ENCODE data around the gene IRAK4. TPM values are rescaled to one million over a fixed set of nuclear protein-coding genes. Genes with fewer than 3 reads are reported as not detected.

Gene IRAK4
- total RNA-seq (8.1 TPM), polyA plus RNA-seq (ENCODE audit: insufficient read depth in 1 of 8, insufficient read length in 8 of 8, low replicate concordance in 1 of 8) (1 to 10 TPM; 5.5 to 9.7 (median 7.2) TPM)
- long read RNA-seq, donor 1 = 0 reads
- long read RNA-seq, donor 2, full-length matches to known transcripts = 1 of 1 reads
- long read RNA-seq, donor 2, partial matches to known transcripts = 0 of 1 reads
- long read RNA-seq, donor 2, other reads (novel, unspliced or antisense) = 0 of 1 reads
- long read RNA-seq, donor 3, full-length matches to known transcripts = 1 of 1 reads
- long read RNA-seq, donor 3, partial matches to known transcripts = 0 of 1 reads
- long read RNA-seq, donor 3, other reads (novel, unspliced or antisense) = 0 of 1 reads
- long read RNA-seq, donor 4 = 0 reads
- long read RNA-seq, donor 5, full-length matches to known transcripts = 1 of 13 reads
- long read RNA-seq, donor 5, partial matches to known transcripts = 12 of 13 reads
- long read RNA-seq, donor 5, other reads (novel, unspliced or antisense) = 0 of 13 reads
- long read RNA-seq, donor 6, full-length matches to known transcripts = 1 of 1 reads
- long read RNA-seq, donor 6, partial matches to known transcripts = 0 of 1 reads
- long read RNA-seq, donor 6, other reads (novel, unspliced or antisense) = 0 of 1 reads
- long read RNA-seq, donor 7, full-length matches to known transcripts = 1 of 1 reads
- long read RNA-seq, donor 7, partial matches to known transcripts = 0 of 1 reads
- long read RNA-seq, donor 7, other reads (novel, unspliced or antisense) = 0 of 1 reads
- long read RNA-seq, donor 8, full-length matches to known transcripts = 1 of 1 reads
- long read RNA-seq, donor 8, partial matches to known transcripts = 0 of 1 reads
- long read RNA-seq, donor 8, other reads (novel, unspliced or antisense) = 0 of 1 reads
- long read RNA-seq, donor 9, full-length matches to known transcripts = 1 of 1 reads
- long read RNA-seq, donor 9, partial matches to known transcripts = 0 of 1 reads
- long read RNA-seq, donor 9, other reads (novel, unspliced or antisense) = 0 of 1 reads
- long read RNA-seq, donor 10 = 0 reads
- long read RNA-seq, donor 11 = 0 reads

GRCh38 chr12:43758728-43759563, at the start of gene IRAK4, which contains the start of gene PUS7L:
Gene IRAK4 (plus strand): TSS chr12:43758951. CDS start chr12:43768112, 9,161 bp downstream.
Gene PUS7L (minus strand): TSS chr12:43758790. CDS start chr12:43755245, 3,545 bp downstream.
- H3K36me3 ChIP-seq (ENCODE audit: control insufficient read depth, insufficient read depth, low read length) = no peaks in the 10 kb centered on the region
- H3K27ac ChIP-seq (ENCODE audit: low read length) = peak within 1 kb of the TSS; percentile 94
- H3K4me3 ChIP-seq (ENCODE audit: low read length) = peak within 1 kb of the TSS; percentile 97
- under 1% methylated on average over 48 of the region's 54 CpGs for WGBS (ENCODE audit: insufficient coverage)
- H3K27me3 ChIP-seq (ENCODE audit: control insufficient read depth, insufficient read depth, low read length) = no peaks in the 10 kb centered on the region
- peak; percentile 99 for DNase-seq
- H3K9me3 ChIP-seq (replicated peaks; ENCODE audit: control insufficient read depth, low read depth, low read length) = no peaks in the 10 kb centered on the region
- peaks cover 13% of the 10 kb centered on the region for H3K4me1 ChIP-seq (ENCODE audit: control insufficient read depth, insufficient read depth, low read length)

- Histone ChIP-seq H3K4me1 (ENCODE audit: control insufficient read depth, insufficient read depth, low read length) (no peaks in the 10 kb centered on the region), H3K36me3 (ENCODE audit: control insufficient read depth, insufficient read depth, low read length) (no peaks in the 10 kb centered on the region), H3K4me3 (ENCODE audit: low read length) (no peak overlapping the region), H3K27me3 (ENCODE audit: control insufficient read depth, insufficient read depth, low read length) (no peaks in the 10 kb centered on the region), H3K27ac (ENCODE audit: low read length) (no peak overlapping the region), H3K9me3 (replicated peaks; ENCODE audit: control insufficient read depth, low read depth, low read length) (no peaks in the 10 kb centered on the region)
- no CpG with 5 or more reads among the region's 2 CpGs for WGBS (ENCODE audit: insufficient coverage)
- no peak for DNase-seq
These were observed 47.4 kb upstream of the IRAK4 start for GRCh38 chr12:43711348-43711747.

GRCh38 chr12:43722621-43723020, 36.1 kb upstream of the IRAK4 start:
- no peak for DNase-seq
- Histone ChIP-seq H3K27ac (ENCODE audit: low read length) (no peak overlapping the region), H3K9me3 (replicated peaks; ENCODE audit: control insufficient read depth, low read depth, low read length) (no peaks in the 10 kb centered on the region), H3K27me3 (ENCODE audit: control insufficient read depth, insufficient read depth, low read length) (no peaks in the 10 kb centered on the region), H3K36me3 (ENCODE audit: control insufficient read depth, insufficient read depth, low read length) (no peaks in the 10 kb centered on the region), H3K4me1 (ENCODE audit: control insufficient read depth, insufficient read depth, low read length) (no peaks in the 10 kb centered on the region), H3K4me3 (ENCODE audit: low read length) (no peak overlapping the region)

- Histone ChIP-seq H3K4me1 (ENCODE audit: control insufficient read depth, insufficient read depth, low read length) (no peaks in the 10 kb centered on the region), H3K4me3 (ENCODE audit: low read length) (no peak overlapping the region)
These were observed 35.6 kb upstream of the IRAK4 start for GRCh38 chr12:43723134-43723533.

GRCh38 chr12:43728117-43728516, 30.6 kb upstream of the IRAK4 start:
- H3K4me3 ChIP-seq (ENCODE audit: low read length) = no peak overlapping the region
- no CpG with 5 or more reads among the region's 2 CpGs for WGBS (ENCODE audit: insufficient coverage)
- H3K9me3 ChIP-seq (replicated peaks; ENCODE audit: control insufficient read depth, low read depth, low read length) = no peaks in the 10 kb centered on the region
- H3K27ac ChIP-seq (ENCODE audit: low read length) = no peak overlapping the region
- no peaks in the 10 kb centered on the region for H3K36me3 ChIP-seq (ENCODE audit: control insufficient read depth, insufficient read depth, low read length)
- no peaks in the 10 kb centered on the region for H3K27me3 ChIP-seq (ENCODE audit: control insufficient read depth, insufficient read depth, low read length)
- DNase-seq = peak; percentile 7
- H3K4me1 ChIP-seq (ENCODE audit: control insufficient read depth, insufficient read depth, low read length) = no peaks in the 10 kb centered on the region

More at GRCh38 chr12:43723134-43723533, 35.6 kb upstream of the IRAK4 start:
- no peaks in the 10 kb centered on the region for H3K36me3 ChIP-seq (ENCODE audit: control insufficient read depth, insufficient read depth, low read length)
- no peaks in the 10 kb centered on the region for H3K9me3 ChIP-seq (replicated peaks; ENCODE audit: control insufficient read depth, low read depth, low read length)
- H3K27ac ChIP-seq (ENCODE audit: low read length) = no peak overlapping the region
- H3K27me3 ChIP-seq (ENCODE audit: control insufficient read depth, insufficient read depth, low read length) = no peaks in the 10 kb centered on the region
- DNase-seq = no peak

- no CpG with 5 or more reads among the region's 1 CpG for WGBS (ENCODE audit: insufficient coverage)
- no peak for DNase-seq
- Histone ChIP-seq H3K36me3 (ENCODE audit: control insufficient read depth, insufficient read depth, low read length) (no peaks in the 10 kb centered on the region), H3K27me3 (ENCODE audit: control insufficient read depth, insufficient read depth, low read length) (no peaks in the 10 kb centered on the region), H3K4me3 (ENCODE audit: low read length) (no peak overlapping the region), H3K9me3 (replicated peaks; ENCODE audit: control insufficient read depth, low read depth, low read length) (no peaks in the 10 kb centered on the region), H3K27ac (ENCODE audit: low read length) (no peak overlapping the region), H3K4me1 (ENCODE audit: control insufficient read depth, insufficient read depth, low read length) (no peaks in the 10 kb centered on the region)
These were observed 30.1 kb upstream of the IRAK4 start for GRCh38 chr12:43728698-43729097.

- no peaks in the 10 kb centered on the region for H3K9me3 ChIP-seq (replicated peaks; ENCODE audit: control insufficient read depth, low read depth, low read length)
- H3K4me1 ChIP-seq (ENCODE audit: control insufficient read depth, insufficient read depth, low read length) = no peaks in the 10 kb centered on the region
- no peaks in the 10 kb centered on the region for H3K27me3 ChIP-seq (ENCODE audit: control insufficient read depth, insufficient read depth, low read length)
- H3K4me3 ChIP-seq (ENCODE audit: low read length) = no peak overlapping the region
- no CpG with 5 or more reads among the region's 4 CpGs for WGBS (ENCODE audit: insufficient coverage)
- H3K36me3 ChIP-seq (ENCODE audit: control insufficient read depth, insufficient read depth, low read length) = peaks cover 6% of the 10 kb centered on the region
- no peak for DNase-seq
- H3K27ac ChIP-seq (ENCODE audit: low read length) = no peak overlapping the region
These were observed 28.5 kb upstream of the IRAK4 start for GRCh38 chr12:43730283-43730682.

GRCh38 chr12:43733687-43734086, 25.1 kb upstream of the IRAK4 start:
- Histone ChIP-seq H3K27ac (ENCODE audit: low read length) (no peak overlapping the region), H3K4me1 (ENCODE audit: control insufficient read depth, insufficient read depth, low read length) (no peaks in the 10 kb centered on the region), H3K4me3 (ENCODE audit: low read length) (no peak overlapping the region), H3K36me3 (ENCODE audit: control insufficient read depth, insufficient read depth, low read length) (peaks cover 9% of the 10 kb centered on the region), H3K9me3 (replicated peaks; ENCODE audit: control insufficient read depth, low read depth, low read length) (no peaks in the 10 kb centered on the region), H3K27me3 (ENCODE audit: control insufficient read depth, insufficient read depth, low read length) (no peaks in the 10 kb centered on the region)
- 83% methylated on average over 1 of the region's 3 CpGs for WGBS (ENCODE audit: insufficient coverage)
- no peak for DNase-seq

- H3K4me1 ChIP-seq (ENCODE audit: control insufficient read depth, insufficient read depth, low read length) = no peaks in the 10 kb centered on the region
- H3K4me3 ChIP-seq (ENCODE audit: low read length) = no peak overlapping the region
- no peak overlapping the region for H3K27ac ChIP-seq (ENCODE audit: low read length)
- DNase-seq = no peak
- H3K27me3 ChIP-seq (ENCODE audit: control insufficient read depth, insufficient read depth, low read length) = no peaks in the 10 kb centered on the region
- WGBS (ENCODE audit: insufficient coverage) = no CpG with 5 or more reads among the region's 3 CpGs
- no peaks in the 10 kb centered on the region for H3K9me3 ChIP-seq (replicated peaks; ENCODE audit: control insufficient read depth, low read depth, low read length)
- peaks cover 9% of the 10 kb centered on the region for H3K36me3 ChIP-seq (ENCODE audit: control insufficient read depth, insufficient read depth, low read length)
These were observed 21.8 kb upstream of the IRAK4 start for GRCh38 chr12:43736927-43737440.

Data from muscle of leg (tissue), 16 donors.